GM18951 (cell line): Measurements from ENCODE around the gene TJP3.
A peak's percentile ranks its signal among the peaks of the same experiment; 100 is the strongest.
"Not testable (repeated sequence)": the region's sequence is repeated elsewhere in the genome, so short reads cannot be mapped to it uniquely, and the experiment has no call there.

Experiments used
- POLR2A ChIP-seq: IDR thresholded peaks from 4 replicates; pipeline ENCODE4 v1.6.1; 2011; ENCODE audit warnings: mild to moderate bottlenecking; ENCODE audit not compliant: insufficient read length, insufficient read depth; ENCODE audit errors: extremely low read depth
- in situ Hi-C: fragments of 300-500 bp; cut with MboI; formaldehyde crosslinking; loops from one replicate; pipeline ENCODE4 v1.12.0; 2022; ENCODE audit warnings: low sequenced_read_pairs, mixed read lengths, inconsistent platforms; ENCODE audit not compliant: unreplicated experiment

The TJP3 gene

DNA sequence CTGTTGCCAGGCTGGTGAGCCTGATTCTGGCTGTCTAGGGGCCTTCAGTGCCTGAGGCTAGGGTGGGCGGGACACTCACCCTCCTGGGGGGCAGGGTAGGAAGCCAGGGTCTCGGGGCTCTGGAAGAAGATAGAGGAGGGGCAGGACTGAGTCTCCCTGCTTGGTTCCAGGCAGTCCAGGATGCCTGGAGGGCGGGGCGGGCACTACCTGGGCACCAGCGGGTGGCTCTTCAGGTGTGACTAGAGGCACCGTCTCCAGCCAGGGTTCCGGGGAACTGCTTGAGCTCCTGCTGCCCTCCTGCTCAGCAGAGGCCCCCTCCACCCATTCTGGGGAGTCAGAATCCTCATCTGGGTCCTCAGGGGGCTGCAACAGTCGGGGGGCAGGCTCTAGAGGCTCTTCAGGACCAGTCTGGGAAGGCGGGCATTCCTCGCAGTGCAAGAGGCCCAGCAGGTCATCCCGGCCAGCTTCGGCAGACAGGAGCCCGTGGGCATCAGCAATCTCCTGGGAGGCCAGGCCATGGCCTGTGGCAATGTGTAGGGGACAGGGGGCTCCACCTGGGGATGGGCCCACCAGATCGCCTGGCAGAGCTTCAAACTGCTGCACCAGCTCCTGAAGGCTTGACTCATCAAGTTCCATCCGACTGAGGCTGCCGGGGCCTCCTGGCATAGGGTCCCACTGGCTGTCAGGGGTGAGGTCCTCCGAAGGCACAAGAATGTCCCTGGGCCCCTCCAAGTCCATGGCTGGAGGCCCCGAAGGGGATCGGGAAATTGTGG lies 51.5 kb downstream of the TJP3 start:
- in situ Hi-C loops = no loop called here
- TF ChIP-seq POLR2A = no peak

DNA sequence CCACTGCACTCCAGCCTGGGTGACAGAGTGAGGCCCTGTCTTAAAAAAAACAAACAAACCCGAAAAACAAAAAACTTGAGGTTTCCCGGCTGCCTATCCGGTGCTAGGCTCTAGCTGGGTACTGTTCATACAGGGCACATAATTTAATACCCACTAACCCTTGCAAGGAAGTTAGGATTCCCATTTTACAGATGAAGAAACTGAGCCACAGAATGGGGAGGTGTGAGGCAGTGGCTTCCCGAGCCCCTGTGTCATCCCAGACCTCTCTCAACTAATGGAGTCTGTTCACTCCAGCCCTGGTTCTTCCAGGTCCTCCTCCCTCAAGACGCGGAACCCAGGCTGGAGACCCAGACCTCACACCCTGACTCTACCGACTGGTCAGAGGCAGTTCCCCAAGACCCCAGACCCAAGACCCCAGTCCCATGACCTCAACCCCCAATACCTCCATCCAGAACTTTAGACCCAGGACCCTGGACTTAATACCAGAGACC lies 52.7 kb downstream of the TJP3 start:
- in situ Hi-C loops = no loop called here
- TF ChIP-seq POLR2A = no peak

DNA sequence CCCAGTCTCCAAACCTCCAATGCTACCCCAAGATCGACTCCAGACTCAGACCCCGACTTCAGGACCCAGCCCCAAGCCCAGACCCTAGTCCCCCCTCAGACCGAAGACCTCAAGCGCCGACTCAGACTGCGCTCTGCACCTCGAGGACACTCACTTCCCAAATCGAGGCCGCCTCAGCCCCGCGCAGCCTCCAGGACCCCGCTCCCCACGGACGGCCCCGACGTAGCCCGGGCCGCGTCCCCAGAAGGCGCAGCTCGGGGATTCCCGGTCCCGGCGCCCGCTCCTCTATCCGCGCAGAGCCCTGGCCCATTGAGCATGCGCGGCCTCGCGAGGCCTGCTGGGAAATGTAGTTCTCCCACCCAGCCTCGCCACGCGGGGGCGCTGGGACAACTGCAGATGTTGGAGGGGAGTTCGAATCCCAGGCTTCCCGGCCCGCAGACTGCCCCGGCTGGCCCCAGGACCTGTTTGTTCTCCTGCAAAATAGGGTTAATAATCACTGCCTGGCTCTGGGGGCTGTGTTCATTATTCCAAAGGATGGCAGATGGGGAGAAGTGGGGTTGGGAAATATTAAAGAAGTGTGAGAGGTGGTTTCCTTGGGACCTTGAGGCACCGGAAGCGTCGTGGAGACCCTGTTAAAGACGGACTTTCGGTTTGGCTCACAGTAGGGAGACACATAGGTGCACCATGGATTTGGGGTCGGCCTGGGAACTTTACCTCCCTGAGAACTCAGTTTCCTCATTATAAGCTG lies 53.4 kb downstream of the TJP3 start, which contains the start of gene APBA3:
TSS of gene APBA3 (minus strand) at position 311 of the 748 bp plus-strand sequence. CDS start 1,428 bp downstream, outside the sequence.
- in situ Hi-C loops = no loop called here
- peak; percentile 95 for TF ChIP-seq POLR2A

DNA sequence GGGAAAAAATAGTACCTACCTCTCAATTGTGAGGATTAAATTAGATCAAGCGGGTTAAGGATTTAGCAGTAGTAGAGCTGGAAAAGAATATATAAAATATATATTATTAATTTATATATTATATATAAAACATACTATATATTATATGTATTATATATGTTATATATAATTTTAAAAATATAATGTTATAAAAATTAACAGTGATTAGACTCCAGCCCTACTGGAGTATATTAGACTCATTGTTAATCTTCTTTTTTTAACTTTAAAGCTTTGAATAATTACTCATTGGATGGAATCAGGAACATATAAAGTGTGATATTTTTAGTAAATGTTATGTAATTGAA lies 53.9 kb downstream of the TJP3 start:
- in situ Hi-C loops = no loop called here
- TF ChIP-seq POLR2A = no peak

DNA sequence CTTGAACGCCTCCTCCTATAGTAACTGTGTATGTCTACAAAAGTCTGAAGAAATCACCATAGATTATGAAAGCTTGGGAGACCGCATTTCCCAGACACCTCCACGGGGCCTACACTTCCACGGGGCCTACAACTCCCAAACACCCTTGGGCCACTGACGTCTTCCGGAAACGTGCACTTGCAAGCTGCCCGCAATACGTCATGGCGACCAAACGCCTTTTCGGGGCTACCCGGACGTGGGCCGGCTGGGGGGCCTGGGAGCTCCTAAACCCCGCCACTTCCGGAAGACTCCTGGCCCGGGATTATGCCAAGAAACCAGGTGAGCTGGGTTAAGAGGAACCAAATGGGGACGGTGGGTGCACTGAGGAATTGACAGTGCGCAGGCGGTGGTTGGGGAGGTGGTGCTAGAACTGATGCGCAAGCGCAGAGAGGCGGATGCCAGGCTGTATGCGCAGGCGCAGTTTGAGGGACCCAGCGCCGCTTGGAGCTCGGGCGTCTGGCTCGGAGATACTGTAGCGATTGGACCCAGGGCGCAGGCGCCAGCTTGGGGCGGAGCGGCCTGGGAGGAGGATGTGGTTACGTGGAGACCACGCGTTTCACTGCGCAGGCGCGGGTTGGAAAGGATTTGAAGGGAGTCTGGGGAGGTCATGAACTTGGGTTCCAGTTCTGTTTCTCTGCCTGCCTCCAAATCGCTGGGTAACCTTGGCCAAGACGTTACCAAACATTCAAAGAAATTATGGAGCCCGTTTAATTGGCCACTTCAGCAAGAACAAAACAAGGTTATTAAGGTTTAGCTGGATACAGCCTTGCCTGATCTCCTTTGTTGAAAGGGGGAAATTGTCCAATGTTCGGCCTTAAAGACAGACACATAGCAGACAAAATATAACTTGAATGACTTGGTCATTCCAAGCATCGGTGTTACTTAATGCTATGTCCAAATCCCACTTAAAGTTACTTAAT lies 54.6 kb downstream of the TJP3 start, which contains the start of gene MRPL54:
TSS of gene MRPL54 (plus strand) at position 182 of the 959 bp plus-strand sequence. CDS start at position 201, 19 bp downstream.
- TF ChIP-seq POLR2A = peak; percentile 84
- in situ Hi-C loops = no loop called here

DNA sequence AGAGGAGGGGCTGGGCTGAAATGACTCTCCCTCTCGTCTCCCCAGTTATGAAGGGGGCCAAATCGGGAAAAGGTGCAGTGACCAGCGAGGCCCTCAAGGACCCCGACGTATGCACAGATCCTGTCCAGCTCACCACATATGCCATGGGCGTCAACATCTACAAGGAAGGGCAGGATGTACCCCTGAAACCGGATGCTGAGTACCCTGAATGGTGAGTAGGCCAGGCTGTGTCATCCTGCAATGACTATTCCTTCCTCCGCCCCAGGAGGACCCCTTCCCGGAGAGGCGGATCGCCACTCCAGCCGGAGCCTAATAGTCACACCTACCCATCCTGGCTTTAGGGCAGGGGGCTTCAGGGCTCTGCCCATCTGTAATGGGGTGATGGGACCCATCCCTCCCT lies 56.9 kb downstream of the TJP3 start:
- TF ChIP-seq POLR2A = no peak
- in situ Hi-C loops = no loop called here

DNA sequence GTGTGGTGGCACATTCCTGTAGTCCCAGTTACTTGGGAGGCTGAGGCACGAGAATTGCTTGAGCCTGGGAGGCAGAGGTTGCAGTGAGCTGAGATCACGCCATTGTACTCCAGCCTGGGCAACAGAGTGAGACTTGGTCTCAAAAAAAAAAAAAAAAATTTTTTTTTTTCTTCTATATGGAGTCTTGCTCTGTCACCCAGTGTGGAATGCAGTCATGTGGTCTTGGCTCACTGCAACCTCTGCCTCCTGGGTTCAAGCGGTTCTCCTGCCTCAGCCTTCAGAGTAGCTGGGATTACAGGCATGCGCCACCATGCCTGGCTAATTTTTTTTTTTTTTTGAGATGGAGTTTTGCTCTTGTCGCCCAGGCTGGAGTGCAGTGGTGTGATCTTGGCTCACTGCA lies 57.6 kb downstream of the TJP3 start:
- in situ Hi-C loops = not testable (repeated sequence)

DNA sequence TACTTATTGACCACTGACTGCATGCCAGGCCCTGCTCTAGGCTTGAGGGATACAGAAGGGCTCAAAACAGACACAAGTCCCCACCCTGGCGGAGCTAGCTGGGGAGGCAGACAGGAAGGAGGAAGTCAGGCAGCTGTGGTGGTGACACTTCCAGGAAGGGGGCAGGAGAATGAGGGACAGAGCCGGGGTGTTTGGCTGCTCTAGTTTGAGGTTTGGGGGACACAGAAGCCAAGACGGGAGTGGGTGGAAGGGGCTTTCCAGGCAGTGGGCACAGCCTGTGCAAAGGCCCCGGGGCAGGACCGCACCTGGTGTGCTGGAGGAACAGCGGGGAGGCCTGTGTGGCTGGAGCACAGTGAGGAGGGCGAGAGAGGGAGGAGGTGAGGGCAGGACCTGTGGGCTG lies 58.3 kb downstream of the TJP3 start:
- in situ Hi-C loops = no loop called here
- no peak for TF ChIP-seq POLR2A

DNA sequence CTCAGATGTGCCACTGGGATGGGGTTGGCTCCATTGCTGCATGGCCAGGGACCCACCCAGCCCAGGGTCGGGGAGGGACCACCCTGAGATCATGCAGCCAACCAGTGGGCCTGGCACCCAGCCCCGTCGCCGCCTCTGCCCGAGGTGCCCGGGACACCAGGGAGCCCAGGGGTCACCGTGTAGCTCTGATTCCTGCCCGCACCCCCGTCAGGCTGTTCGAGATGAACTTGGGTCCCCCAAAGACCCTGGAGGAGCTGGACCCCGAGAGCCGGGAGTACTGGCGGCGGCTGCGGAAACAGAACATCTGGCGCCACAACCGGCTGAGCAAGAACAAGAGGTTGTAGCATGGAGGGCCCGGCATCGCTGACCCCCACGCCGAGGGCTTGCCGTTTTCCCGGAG lies 58.9 kb downstream of the TJP3 start:
- TF ChIP-seq POLR2A = no peak
- in situ Hi-C loops = no loop called here

DNA sequence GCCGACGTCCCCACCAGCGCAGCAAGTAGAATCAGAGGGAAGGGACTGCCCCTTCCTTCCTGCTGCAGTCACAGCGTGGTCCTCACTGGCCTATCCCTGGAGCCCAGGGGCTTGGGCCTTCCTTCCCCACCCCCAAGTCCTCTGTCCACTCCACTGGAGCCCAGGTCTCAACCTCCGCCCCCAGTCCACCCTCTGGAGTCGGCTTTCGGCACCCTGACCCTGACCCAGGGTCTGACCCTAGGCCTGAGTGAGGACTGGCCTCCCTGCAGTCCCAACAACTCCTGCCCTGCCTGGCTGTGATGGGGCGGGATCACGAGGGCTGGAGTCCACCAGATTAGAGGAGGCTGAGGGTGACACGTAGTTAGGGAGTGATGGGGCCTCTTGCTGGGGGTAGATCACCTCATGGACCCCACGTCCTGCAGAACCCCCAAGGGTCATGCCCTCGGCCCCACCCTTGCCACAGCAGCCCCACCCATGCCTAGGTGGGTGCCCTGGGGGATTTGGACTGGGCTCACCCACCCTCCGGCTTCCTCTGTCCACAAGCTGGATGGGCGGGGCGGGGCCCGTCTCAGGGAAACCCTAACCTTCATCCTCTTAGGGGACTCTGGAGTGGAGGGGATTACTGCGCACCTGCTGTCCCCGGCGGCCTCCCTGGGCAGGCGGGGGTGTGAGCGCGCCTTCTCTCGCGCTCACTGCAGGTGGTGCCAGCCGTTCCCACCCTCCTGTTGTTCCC lies 60.0 kb downstream of the TJP3 start:
- no peak for TF ChIP-seq POLR2A
- in situ Hi-C loops = no loop called here

DNA sequence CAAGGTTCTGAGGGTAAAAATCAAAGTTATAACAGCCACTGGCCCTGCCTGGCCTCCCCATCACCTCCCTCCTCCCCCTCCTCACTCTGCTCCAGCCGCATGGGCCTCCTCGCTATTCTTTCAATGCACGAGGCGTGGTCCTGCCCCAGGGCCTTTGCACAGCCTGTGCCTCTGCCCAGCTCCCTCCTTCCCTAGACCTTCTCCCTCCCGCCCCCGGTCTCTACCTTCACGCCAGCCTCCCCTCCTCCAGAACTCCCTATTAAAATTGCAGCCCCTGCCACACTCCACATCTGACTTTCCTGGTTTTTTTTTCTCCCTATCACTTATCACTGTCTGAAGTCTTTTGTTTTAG lies 60.5 kb downstream of the TJP3 start:
- in situ Hi-C loops = no loop called here
- TF ChIP-seq POLR2A = no peak

DNA sequence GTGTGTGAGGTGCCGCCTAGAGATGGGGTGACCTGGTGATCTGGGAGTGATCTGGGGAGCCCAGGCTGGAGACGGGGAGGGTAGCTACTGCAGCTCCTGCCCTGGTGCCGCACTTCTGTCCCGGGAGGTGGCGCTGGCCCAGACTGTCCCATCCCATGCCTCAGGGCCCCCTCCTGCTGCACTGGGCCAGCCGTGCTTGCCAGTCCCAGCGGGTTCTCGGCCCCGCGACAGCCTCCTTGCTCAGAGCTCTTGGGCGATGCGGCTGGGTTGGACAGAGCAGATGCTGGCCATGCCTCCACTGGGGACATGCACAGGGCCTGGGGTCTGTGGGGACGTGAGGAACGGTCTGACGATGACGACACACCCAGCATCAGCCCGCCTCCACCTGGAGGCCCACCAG lies 61.3 kb downstream of the TJP3 start:
- in situ Hi-C loops = no loop called here
- TF ChIP-seq POLR2A = no peak
